GM04503 (cell line): ENCODE data around the gene ELK3.
A peak's percentile ranks its signal among the peaks of the same experiment; 100 is the strongest.

Experiments used
- DNase-seq: peaks from one replicate; pipeline ENCODE4 v3.0.0-alpha.2; 2012; ENCODE audit warnings: low read depth

The ELK3 gene

GRCh38 chr12:96234591-96235483 is 40.7 kb downstream of the ELK3 start:
- no peak for DNase-seq

DNA sequence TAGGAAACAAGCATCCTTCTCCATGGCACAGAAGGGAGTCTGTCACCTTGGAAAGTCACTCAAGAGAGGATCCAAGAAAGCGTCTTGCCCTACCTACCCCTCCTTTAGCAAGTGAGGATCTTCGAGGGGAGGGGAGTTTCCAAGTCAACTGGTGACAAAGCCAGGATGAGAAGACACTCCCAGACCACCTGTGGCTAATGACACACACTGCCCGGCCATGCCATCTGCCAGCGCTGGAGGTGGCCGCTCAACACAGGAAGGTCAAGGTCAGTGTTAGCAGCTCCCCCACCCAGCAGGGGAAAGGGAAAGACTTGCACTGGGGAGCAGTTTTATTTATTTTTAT is 41.3 kb downstream of the ELK3 start:
- DNase-seq, result no peak

- peak; percentile 62 for DNase-seq
These were observed 42.1 kb downstream of the ELK3 start for GRCh38 chr12:96236221-96236822.

DNA sequence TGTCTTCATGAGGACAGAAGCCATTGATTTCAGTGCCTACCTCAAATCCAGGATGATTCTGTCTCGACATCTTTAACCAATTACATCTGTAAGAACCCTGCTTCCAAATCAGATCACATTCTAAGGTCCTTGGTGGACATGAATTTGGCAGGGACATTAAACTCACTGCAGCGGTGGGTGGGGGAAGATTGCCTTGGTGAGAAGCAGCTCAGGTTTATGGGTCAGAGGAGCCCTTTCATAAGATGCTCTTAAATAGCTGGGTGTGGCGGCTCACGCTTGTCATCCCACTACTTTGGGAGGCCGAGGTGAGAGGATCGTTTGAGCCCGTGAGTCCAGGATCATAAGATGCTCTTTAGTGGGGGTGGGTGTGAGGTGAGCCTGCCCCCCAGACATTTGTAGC is 42.9 kb downstream of the ELK3 start:
- DNase-seq, result no peak

- DNase-seq, result peak; percentile 95
These were observed 43.4 kb downstream of the ELK3 start for GRCh38 chr12:96237465-96238077.

DNA sequence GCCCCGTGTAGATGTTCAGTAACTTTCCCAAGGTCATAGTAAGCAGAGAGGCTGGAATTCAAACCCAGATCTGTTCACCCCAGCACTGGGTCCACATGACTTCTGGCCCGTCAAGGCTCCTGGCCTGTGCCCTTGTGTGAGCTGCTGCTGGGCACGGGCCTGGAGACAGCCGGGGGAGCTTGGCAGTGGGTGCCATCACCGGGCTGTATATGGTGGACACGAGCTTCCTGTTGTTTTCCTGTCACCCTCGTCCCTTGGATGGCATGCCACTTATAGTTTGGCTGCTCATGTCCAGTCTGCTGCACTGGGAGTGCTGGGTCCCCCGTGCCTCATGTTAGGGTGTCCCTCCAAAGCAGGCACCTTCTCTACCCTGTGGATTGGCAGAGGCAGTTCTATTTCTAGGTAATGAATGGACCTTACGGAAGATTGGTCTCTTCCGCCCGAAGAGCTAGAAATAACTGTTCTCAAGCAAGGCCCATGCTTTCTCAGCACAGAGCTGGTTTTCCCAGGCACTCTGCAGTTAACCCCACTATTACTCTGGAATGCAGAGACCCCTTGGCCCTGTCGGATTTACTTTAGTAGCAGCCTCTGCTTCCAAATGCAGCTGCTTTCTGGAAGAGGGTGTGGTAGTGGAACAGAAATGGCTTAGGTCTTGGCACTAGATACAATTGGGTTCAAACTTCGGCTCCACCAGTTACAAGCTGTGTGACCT is 44.3 kb downstream of the ELK3 start:
- no peak for DNase-seq

DNA sequence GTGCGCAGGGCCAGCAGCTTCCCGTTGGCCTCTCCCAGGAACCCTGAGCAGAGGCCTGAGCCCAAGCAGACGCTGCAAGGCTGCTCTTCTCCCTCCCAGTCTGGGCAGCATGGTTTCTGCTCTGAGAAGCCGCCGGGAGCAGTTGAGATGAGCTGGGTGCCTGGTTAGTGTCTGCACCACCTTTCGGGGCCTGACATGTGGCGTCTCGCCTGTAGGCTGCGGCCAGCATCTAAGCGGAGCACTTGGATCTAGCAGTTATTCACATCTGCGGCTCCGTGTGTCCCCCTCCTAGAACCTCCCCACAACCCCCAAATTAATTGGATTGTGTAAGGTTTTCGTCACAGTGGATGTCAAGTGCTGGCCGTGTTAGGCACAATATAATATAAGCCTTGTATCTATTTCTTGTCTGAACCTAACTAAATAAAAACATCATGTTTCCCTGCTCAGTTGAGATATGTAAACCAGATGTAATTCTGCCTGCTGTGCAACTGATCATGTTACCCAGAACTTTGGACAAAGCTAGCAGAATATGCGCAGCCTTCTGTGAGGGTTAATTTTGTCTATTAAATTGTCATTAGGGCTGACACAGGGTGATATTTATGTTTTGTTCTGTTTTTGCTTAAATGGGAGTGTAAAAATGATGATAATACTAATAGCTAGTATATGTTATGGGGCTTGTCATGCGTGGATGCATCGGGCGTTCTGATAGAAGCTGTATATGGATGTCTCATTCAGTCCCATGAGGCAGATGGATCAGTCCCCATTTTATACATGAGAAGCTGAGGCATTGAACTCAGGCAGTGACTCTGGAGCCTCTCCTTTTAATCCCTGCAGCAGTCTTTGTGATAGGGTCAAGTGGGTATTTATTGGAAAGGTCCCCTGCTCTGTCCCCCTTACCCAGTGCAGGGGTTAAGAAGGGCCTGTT is 45.8 kb downstream of the ELK3 start:
- no peak for DNase-seq

DNA sequence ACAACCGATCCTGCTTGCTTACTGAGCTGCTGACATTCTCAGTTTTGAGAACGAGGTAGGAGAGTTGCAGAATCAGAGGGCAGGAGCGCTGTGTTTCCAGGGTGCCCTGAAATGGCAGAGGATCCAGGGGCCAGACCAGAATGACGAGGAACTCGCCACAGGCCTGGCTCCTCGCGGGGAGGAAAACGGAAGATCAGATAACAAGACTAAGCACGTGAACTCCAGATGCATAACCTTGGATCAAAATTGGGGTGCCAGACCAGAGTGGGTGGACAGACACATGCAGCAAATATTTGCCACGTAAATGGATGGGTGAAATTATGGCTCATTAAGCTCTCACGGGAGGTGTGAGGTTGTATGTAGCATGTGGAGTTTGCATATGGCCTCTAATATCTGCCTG is 46.5 kb downstream of the ELK3 start:
- no peak for DNase-seq

DNA sequence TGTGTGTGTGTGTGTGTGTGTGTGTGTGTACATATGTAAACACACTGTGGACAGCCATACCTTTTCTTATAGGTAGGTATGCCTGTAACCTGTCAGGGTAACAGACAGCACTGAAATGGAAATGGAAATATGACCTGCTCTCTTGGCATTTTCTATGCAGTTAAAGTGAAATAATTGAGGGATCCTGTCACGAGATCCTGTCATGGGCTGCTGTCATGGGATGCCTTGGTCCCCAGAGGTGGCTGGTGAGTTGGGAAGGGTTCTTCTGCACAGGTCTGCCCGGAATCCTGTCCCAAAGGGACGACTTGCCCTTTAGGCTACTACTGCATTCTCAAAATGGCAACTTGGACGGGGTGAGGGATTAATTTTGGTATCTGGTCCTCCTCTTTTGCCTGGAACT is 47.3 kb downstream of the ELK3 start:
- DNase-seq, result no peak

GRCh38 chr12:96241846-96242256 is 47.7 kb downstream of the ELK3 start:
- peak; percentile 97 for DNase-seq

DNA sequence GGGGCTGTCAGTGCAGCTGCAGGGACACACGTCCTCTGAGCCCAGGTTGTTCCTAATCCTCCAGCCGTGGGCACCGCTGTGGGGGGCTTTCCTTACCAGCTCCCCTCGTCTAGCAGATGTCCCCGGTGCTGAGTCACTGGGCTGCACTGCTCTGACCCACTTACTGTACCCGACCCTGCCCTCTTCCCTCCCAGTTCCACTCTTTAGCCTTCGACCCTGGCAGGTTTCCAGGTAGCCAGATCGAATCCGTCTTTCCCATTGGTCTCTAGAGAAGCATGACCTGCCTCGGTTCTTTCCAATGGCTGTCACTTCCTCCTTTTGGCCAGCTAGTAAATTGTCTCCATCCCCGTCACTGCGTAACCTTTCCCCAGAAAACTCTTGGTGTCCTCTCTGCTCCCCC is 48.4 kb downstream of the ELK3 start:
- no peak for DNase-seq

DNA sequence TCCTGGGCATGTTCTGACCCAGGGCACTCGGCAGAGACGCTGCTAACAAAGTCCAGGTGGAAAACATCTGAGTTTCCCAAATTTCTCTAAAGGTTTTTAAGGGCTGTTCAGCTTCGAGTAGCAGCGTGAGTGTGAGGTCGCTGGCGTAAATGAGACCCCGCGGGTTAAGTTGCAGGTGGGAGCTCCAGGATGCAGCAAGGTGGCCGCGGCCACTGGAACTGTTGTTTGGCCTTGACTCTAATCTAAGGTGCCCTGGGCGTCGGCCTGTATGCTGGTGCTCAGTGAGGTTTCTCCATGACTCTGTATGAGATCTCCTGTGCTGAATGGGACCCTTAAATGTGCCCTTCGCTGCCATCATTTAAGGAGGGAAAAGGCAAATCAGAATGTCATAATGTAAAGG is 50.7 kb downstream of the ELK3 start:
- no peak for DNase-seq

DNA sequence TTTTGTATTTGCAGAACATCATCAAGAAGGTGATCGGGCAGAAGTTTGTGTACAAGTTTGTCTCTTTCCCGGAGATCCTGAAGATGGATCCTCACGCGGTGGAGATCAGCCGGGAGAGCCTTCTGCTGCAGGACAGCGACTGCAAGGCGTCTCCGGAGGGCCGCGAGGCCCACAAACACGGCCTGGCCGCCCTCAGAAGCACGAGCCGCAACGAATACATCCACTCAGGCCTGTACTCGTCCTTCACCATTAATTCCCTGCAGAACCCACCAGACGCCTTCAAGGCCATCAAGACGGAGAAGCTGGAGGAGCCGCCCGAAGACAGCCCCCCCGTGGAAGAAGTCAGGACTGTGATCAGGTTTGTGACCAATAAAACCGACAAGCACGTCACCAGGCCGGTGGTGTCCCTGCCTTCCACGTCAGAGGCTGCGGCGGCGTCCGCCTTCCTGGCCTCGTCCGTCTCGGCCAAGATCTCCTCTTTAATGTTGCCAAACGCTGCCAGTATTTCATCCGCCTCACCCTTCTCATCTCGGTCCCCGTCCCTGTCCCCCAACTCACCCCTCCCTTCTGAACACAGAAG is 52.8 kb downstream of the ELK3 start:
- DNase-seq, result no peak

GRCh38 chr12:96247563-96247962 is 53.4 kb downstream of the ELK3 start:
- DNase-seq, result no peak

DNA sequence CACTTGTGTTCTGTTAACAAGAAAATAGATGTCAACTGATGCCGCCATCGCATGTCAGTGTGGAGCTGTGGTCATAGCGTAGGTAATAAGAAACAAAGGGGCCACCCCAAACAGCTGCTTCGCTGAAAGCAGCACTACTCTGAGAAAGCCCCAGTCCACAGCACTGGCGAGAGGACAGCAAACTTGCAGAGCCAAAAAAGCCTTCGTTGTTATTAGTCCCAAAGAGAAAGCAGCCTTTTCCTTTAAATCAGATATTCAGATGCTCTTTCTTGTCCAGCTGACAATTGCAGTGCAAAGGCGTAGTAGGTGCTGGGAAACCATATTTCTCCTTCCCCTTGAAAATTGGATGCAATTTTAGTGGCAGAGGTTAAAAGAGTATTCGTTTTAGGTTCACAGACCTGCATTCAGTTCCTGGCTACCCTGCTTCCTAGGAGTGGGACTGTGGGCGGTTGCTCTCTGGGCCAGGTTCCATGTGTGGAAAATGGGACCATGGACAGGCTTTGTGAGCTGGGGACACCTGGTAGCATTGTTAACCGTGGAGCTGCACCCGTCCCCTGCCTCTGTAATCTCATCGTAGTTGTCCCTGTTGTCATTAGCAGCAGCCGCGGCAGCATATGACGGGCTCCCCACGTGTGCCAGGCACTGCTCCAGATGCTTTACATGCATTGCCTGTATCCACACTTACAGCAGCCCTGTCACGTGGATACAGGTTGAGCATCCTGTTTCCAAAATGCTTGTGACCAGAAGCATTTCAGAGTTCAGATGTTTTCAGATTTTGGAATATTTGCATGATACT is 54.2 kb downstream of the ELK3 start:
- no peak for DNase-seq

GRCh38 chr12:96249196-96250118 is 55.3 kb downstream of the ELK3 start:
- DNase-seq, result no peak

GRCh38 chr12:96250119-96250685 is 56.0 kb downstream of the ELK3 start:
- no peak for DNase-seq

DNA sequence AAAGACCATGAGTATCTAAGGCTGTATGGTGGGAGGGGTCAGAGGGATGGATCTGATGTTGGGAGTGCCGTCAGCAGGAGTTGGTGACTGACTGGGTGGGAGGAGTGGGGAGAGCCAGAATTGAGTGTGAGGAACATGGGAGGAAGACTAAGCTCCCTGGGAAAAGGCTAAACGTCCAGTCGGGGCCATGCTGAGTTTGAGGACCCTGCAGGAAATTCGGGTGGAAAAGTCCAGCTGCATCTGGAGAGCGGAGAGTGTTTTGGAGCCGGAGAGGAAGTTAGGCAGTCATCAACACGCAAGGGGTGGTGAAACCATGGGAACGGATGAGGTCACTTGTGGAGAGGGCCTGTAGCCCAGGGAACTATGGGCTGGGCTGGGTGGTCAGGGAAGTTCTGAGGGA is 60.9 kb downstream of the ELK3 start:
- peak; percentile 78 for DNase-seq
